Thymus (tissue), 11 donors: ENCODE measurements around the gene PARK7. TPM values are rescaled to one million over a fixed set of nuclear protein-coding genes. Genes with fewer than 3 reads are reported as not detected.

Source experiments
- DNase-seq, 9 donors: peaks; one replicate each; pipeline ENCODE4 v3.0.0-alpha.2; 2013; ENCODE audit warnings: low spot score in 9 of 9, low read depth in 6 of 9, missing footprints in 1 of 9
- H3K27ac ChIP-seq, 2 donors: one replicate each; pipeline ENCODE4 v1.5.1; 2013; ENCODE audit warnings: control low read depth in 1 of 2, low read depth in 1 of 2, low read length in 1 of 2, mild to moderate bottlenecking in 1 of 2, moderate library complexity in 1 of 2
- H3K27me3 ChIP-seq, 2 donors: one replicate each; pipeline ENCODE4 v1.5.1; 2013; ENCODE audit warnings: low read length in 1 of 2; ENCODE audit not compliant: control insufficient read depth in 2 of 2, insufficient read depth in 1 of 2
- H3K36me3 ChIP-seq, 2 donors: one replicate each; pipeline ENCODE4 v1.5.1; 2013; ENCODE audit warnings: low read length in 1 of 2, mild to moderate bottlenecking in 1 of 2, moderate library complexity in 1 of 2; ENCODE audit not compliant: control insufficient read depth in 2 of 2, insufficient read depth in 2 of 2
- H3K4me1 ChIP-seq, 2 donors: one replicate each; pipeline ENCODE4 v1.5.1; 2013; ENCODE audit warnings: low read length in 2 of 2; ENCODE audit not compliant: control insufficient read depth in 2 of 2, insufficient read depth in 2 of 2
- H3K4me3 ChIP-seq, 2 donors: one replicate each; pipeline ENCODE4 v1.5.1; 2013; ENCODE audit warnings: low read length in 2 of 2, control low read depth in 1 of 2, mild to moderate bottlenecking in 1 of 2
- H3K9me3 ChIP-seq, 2 donors: one replicate each; pipeline ENCODE4 v1.5.1; 2013; ENCODE audit warnings: low read length in 1 of 2, mild to moderate bottlenecking in 1 of 2; ENCODE audit not compliant: control insufficient read depth in 2 of 2, insufficient read depth in 1 of 2
- WGBS: extraction: QIAGEN DNeasy Blood & Tissue Kit; methylation state at CpG from one replicate; pipeline ENCODE4 v1.1.7; 2013; 5-methylcytosine and 5-hydroxymethylcytosine counted together
- polyA plus RNA-seq: library from polyadenylated mRNA; stranded (reverse); fragments of 200-250 nt; gene quantifications from one replicate; pipeline ENCODE4 v1.2.3, GENCODE V29; 2013
- total RNA-seq: library from RNA; stranded (reverse); fragments of 120-200 nt; gene quantifications from one replicate; pipeline ENCODE4 v1.2.4, GENCODE V29; 2013
- donor health status: healthy.

Gene PARK7
- total and polyA plus RNA-seq, 2 donors: 259 to 326 TPM

DNA sequence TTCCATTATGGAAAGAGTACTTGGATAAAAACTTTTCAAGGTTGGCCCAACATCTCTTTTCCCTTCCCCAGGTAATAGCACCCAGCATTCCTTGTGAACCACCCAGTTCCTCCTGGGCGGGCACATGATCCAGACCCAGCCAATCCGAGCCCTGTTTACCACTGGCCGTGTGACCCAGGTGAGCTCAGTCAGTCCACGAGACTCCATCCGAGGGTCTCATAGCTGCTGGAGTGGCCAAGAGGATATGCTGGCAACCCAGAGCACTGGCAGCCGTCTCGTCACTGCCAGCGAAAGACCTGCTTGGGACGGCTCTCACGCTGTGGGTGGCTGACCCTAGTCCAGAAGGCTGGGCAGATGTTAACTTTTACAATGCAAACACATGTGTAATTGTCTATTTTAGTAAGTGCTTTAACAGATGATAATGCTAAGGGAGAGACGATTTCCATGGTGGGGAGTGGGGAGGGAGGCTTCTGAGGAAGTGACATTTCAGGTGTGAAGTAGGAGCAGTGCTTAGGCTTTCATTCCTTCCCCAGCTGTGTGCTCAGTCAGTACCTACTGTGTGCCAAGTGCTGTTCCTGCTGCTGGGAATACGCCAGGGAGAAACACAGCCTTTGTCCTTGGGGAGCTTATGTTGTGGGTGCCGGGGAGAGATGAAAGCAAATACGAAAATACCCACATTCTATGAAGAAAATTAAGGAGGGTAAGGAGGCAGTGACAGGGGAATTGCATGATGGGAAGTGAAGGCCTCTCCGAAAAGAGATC, 24.5 kb downstream of the PARK7 start:
- WGBS: 93% methylated on average over 15 of the region's 15 CpGs
- Histone ChIP-seq H3K27ac (no peak overlapping the region), H3K27me3 (no peaks in the 10 kb centered on the region), H3K4me3 (no peak overlapping the region), H3K4me1 (peaks cover 0 to 3% of the 10 kb centered on the region in 2 donors), H3K36me3 (peaks cover 41 to 45% of the 10 kb centered on the region in 2 donors), H3K9me3 (no peaks in the 10 kb centered on the region)
- DNase-seq: no peak

DNA sequence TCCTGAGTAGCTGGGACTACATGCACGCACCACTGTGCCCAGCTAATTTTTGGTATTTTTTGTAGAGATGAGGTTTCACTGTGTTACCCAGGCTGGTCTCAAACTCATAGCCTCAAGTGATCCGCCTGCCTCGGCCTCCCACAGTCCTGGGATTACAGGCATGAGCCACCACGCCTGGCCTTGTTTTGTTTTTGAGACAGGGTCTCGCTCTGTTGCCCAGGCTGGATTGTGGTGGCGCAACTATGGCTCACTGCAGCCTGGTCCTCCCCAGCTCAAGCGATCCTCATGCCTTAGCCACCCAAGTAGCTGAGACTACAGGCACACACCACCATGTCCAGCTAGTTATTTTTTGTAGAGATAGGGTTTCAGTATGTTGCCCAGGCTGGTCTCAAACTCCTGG, 26.0 kb downstream of the PARK7 start:
- H3K4me1 ChIP-seq: peaks cover 0 to under 1% of the 10 kb centered on the region in 2 donors
- WGBS: 90% methylated on average over 7 of the region's 7 CpGs
- no peak for DNase-seq
- H3K36me3 ChIP-seq: peaks cover 37 to 39% of the 10 kb centered on the region in 2 donors
- H3K27me3 ChIP-seq: no peaks in the 10 kb centered on the region
- no peak overlapping the region for H3K4me3 ChIP-seq
- H3K9me3 ChIP-seq: no peaks in the 10 kb centered on the region
- no peak overlapping the region for H3K27ac ChIP-seq

DNA sequence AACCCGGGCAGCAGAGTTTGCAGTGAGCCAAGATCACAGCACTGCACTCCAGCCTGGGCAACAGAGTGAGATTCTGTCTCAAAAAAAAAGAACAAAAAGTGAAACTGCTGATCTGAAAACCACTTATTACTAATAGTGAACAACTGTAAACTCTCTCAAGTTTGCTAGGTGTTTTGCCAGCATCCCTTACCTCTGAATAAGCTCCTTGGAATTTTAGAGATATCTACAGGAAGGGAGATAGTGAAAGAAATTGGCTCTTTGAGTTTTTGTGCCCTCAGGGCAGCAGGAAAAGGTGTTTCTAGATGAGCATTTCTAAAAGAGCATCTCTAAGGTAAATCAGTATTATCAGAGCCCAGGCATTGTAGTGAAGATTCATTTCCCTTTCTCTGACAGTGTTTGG, 27.1 kb downstream of the PARK7 start:
- Histone ChIP-seq H3K4me3 (no peak overlapping the region), H3K27ac (no peak overlapping the region), H3K4me1 (no peaks in the 10 kb centered on the region), H3K27me3 (no peaks in the 10 kb centered on the region), H3K9me3 (no peaks in the 10 kb centered on the region), H3K36me3 (peaks cover 30% of the 10 kb centered on the region in 2 donors)
- no peak for DNase-seq
- WGBS: 96% methylated on average over 1 of the region's 1 CpG

DNA sequence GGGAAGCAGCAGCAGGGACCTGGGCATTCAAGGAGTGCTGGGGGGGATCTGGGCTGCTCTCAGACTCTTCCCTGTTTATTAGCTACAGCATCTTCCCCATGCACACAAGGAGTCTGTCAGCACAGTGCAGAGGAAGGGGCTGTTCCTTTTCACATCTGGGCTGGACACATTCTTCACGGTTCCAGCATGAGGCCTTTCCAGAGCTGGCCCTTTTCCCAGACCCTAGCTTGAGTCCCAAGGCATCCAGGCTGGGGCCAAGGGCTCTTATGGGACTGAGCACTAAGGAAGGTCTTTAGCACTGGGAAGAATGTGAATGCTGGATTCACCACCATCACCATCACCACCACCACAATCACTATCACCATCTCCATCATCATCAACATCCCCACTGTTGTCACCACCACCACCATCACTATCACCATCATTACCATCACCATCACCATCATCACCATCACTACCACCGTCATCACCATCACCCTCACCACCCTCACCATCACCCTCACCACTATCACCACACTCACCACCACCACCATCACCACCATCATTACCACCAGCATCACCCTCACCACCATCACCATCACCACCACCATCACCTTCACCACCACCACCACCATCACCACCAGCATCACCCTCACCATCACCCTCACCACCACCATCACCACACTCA, 28.4 kb downstream of the PARK7 start:
- Histone ChIP-seq H3K9me3 (no peaks in the 10 kb centered on the region), H3K27ac (no peak overlapping the region), H3K4me3 (no peak overlapping the region), H3K27me3 (no peaks in the 10 kb centered on the region), H3K4me1 (no peaks in the 10 kb centered on the region), H3K36me3 (peaks cover 18 to 20% of the 10 kb centered on the region in 2 donors)
- WGBS: 98% methylated on average over 2 of the region's 2 CpGs
- no peak for DNase-seq

GRCh38 chr1:7991504-7992440, 30.3 kb downstream of the PARK7 start:
- H3K27ac ChIP-seq: no peak overlapping the region
- 97% methylated on average over 18 of the region's 18 CpGs for WGBS
- no peaks in the 10 kb centered on the region for H3K27me3 ChIP-seq
- H3K4me3 ChIP-seq: no peak overlapping the region
- H3K4me1 ChIP-seq: no peaks in the 10 kb centered on the region
- H3K36me3 ChIP-seq: peaks cover 0 to 4% of the 10 kb centered on the region in 2 donors
- no peak for DNase-seq
- no peaks in the 10 kb centered on the region for H3K9me3 ChIP-seq

- DNase-seq: no peak
- WGBS: 97% methylated on average over 4 of the region's 4 CpGs
- H3K4me1 ChIP-seq: no peaks in the 10 kb centered on the region
- no peak overlapping the region for H3K4me3 ChIP-seq
- no peak overlapping the region for H3K27ac ChIP-seq
- no peaks in the 10 kb centered on the region for H3K27me3 ChIP-seq
- H3K9me3 ChIP-seq: no peaks in the 10 kb centered on the region
- no peaks in the 10 kb centered on the region for H3K36me3 ChIP-seq
These were observed 31.4 kb downstream of the PARK7 start for GRCh38 chr1:7992885-7993284.

- Histone ChIP-seq H3K27ac (no peak overlapping the region), H3K4me3 (no peak overlapping the region), H3K36me3 (no peaks in the 10 kb centered on the region), H3K9me3 (no peaks in the 10 kb centered on the region), H3K4me1 (no peaks in the 10 kb centered on the region), H3K27me3 (no peaks in the 10 kb centered on the region)
- WGBS: 91% methylated on average over 19 of the region's 19 CpGs
- no peak for DNase-seq
These were observed 32.3 kb downstream of the PARK7 start for GRCh38 chr1:7993593-7994479.

DNA sequence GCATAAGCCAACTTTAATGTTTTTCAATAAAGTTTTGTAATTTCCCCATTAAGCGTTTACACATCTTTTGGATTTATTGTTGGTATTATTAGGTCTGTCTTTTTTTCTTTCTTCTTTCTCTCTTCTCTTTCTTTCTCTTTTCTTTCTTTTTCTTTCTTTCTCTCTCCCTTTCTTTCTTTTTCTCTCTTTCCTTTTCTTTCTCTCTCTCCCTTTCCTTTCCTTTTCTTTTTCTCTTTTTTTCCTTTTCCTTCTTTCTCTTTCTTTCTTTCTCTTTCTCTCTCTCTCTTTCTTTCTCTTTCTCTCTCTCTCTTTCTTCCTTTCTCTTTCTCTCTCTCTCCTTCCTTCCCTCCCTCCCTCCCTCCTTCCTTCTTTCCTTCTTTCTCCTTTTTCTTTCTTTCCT, 33.3 kb downstream of the PARK7 start:
- H3K9me3 ChIP-seq: no peaks in the 10 kb centered on the region
- H3K27me3 ChIP-seq: no peaks in the 10 kb centered on the region
- no peaks in the 10 kb centered on the region for H3K36me3 ChIP-seq
- DNase-seq: no peak
- no peak overlapping the region for H3K4me3 ChIP-seq
- no peaks in the 10 kb centered on the region for H3K4me1 ChIP-seq
- H3K27ac ChIP-seq: no peak overlapping the region
- WGBS: 100% methylated on average over 1 of the region's 1 CpG
